HG02610 (cell line): ENCODE results near the gene PRRC2B.
A peak's percentile ranks its signal among the peaks of the same experiment; 100 is the strongest.
"Not testable (repeated sequence)": the region's sequence is repeated elsewhere in the genome, so short reads cannot be mapped to it uniquely, and the experiment has no call there.

ENCODE experiments used
- ATAC-seq: cut with Tn5 transposase; IDR thresholded peaks from one replicate; pipeline ENCODE4 v1.9.1; 2021; ENCODE audit warnings: mild to moderate bottlenecking, moderate library complexity; ENCODE audit not compliant: unreplicated experiment

The PRRC2B gene

DNA sequence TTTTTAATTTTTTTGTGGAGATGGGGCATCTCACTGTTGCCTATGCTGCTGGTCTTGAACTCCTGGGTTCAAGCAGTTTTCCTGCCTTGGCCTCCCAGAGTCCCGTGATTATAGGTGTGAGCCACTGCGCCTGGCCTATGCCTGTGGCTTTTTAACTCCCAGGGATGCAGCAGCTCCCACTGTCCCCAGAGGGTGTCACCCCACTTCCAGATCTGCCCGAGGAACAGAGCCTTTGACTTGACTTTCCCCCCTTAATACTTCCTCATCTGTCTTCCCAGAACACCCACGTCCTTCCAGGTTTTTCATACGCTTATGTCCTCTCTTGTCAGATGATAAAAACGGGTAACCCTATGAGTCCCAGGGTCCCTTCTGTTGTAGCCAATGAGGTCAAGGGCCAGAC, 7.6 kb upstream of the PRRC2B start:
- no peak for ATAC-seq

- ATAC-seq, result no peak
Observed at GRCh38 chr9:131387394-131387793, 6.5 kb upstream of the PRRC2B start.

DNA sequence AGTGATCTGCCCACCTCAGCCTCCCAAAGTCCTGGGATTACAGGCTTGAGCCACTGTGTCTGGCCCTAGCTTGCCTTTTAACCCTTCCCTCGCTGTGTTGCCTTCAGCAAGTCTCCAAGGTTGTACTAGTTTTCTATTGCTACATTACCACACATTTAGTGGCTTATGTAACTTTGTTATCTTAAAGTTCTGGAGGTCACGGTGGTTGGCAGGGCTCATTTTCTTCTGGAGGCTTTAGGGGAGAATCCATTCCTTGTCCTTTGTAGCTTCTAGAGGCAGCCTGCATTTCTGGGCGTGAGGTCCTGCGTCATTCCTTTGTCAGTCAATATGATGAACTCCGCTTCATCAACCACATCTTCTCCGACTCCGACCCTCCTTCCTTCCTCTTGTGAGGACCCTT, 2.9 kb upstream of the PRRC2B start:
- no peak for ATAC-seq

DNA sequence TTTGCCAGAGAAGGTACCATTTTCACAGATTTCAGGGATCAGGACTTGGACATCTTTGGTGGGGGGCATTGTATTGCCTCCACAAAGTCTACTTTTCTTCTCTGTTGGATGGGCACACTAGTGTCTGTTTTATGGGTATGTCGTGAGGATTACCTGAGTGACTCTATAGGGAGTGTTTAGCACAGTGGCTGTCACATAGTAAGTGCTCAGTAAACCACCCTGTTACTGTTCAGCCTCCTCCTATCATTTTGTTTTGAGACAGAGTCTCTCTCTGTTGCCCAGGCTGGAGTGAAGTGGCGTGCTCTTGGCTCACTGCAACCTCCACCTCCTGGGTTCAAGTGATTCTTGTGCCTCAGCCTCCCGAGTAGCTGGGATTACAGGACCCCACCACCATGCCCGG, 2.4 kb upstream of the PRRC2B start:
- ATAC-seq, result no peak

- ATAC-seq, result peak; percentile 35
Observed at GRCh38 chr9:131394464-131395156, 724 bp downstream of the PRRC2B start.

GRCh38 chr9:131395157-131396098, 1.5 kb downstream of the PRRC2B start:
- no peak for ATAC-seq

DNA sequence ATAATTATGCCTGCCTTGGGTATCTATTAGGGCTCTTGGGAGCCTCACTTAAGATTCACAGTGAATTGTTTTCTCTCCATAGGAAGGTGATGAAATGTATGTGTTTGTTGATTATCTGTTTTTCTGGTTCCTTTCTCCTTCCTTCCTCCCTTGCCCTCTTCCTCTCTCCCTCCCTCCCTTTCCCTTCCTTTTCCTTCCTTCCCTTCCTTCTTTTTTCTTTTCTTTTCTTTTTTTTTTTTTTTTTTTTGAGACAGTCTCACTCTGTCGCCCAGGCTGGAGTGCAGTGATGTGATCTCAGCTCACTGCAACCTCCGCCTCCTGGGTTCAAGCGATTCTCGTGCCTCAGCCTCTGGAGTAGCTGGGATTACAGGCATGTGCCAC, 2.2 kb downstream of the PRRC2B start:
- not testable (repeated sequence) for ATAC-seq

GRCh38 chr9:131396626-131397025, 2.7 kb downstream of the PRRC2B start:
- no peak for ATAC-seq

GRCh38 chr9:131397100-131397790, 3.4 kb downstream of the PRRC2B start:
- no peak for ATAC-seq

DNA sequence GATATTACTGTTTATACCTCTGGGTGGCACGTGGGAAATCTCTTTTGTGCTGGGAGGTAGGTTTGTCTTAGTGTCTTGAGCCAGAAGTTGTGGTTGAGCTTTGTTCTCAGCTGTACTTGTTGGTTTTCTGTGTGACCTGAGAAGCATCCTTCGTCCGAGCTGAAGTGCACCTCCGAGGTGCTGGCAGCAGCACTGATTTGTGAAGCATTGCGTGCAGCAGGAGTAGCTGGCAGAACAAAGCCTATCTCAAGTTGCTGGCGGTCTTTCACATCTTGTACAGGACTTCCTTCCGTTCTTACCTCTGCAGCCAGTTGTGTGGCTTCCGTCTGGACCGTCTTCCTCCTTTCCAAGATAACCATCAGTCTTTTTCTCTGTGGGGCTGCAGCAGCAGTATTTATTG, 4.3 kb downstream of the PRRC2B start:
- no peak for ATAC-seq

DNA sequence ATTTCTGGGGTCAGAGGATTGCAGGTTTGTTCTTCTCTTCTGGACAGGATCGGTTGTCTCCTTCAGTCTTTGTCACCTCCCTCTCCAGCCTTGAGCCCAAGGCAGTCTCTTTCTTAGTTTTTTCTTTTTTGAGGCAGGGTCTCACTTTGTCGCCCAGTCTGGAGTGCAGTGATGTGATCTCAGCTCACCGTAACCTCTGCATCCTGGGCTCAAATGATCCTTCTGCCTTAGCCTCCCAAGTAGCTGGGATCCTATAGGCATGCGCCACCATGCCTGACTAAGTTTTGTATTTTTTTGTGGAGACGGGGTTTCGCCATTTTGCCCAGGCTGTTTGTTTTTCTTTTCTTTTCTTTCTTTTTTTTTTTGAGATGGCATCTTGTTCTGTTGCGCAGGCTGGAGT, 6.1 kb downstream of the PRRC2B start:
- ATAC-seq, result no peak

DNA sequence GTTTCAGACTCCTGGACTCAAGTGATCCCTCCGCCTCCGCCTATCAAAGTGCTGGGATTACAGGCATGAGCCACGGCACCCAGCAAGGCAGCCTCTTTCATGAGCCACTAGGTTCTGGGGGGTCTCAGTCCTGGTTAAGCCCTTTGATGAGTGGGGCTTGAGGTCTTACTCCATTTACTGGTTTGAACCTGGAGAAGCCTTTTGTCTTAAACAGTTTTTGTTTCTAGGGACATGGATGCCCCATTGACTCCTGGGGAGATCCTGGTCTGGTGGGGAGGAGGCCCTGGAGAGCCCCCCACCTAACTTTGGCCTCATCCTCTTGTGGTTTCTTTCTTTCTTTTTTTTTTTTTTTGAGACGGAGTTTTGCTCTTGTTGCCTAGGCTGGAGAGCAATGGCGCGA, 6.7 kb downstream of the PRRC2B start:
- ATAC-seq, result no peak

DNA sequence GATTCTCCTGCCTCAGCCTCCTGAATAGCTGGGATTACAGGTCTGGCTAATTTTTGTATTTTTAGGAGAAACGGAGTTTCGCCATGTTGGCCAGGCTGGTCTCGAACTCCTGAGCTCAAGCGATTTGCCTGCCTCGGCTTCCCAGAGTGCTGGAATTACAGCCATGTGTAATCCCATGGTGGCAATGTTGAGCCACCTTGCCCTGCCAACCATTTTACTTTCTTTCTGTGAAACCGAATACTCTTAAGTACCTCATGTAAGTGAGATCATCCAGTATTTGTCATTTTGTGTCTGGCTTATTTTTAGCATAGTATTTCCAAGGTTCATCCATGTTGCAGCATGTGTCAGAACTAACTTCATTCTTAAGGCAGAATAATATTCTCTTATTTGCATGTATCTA, 8.2 kb downstream of the PRRC2B start:
- ATAC-seq, result no peak

- ATAC-seq, result no peak
Observed at GRCh38 chr9:131402738-131403492, 9.0 kb downstream of the PRRC2B start.

- no peak for ATAC-seq
Observed at GRCh38 chr9:131403493-131403773, 9.5 kb downstream of the PRRC2B start.

GRCh38 chr9:131404581-131404980, 10.7 kb downstream of the PRRC2B start:
- no peak for ATAC-seq

GRCh38 chr9:131404987-131405386, 11.1 kb downstream of the PRRC2B start:
- no peak for ATAC-seq

- ATAC-seq, result no peak
Observed at GRCh38 chr9:131405428-131405827, 11.5 kb downstream of the PRRC2B start.

- no peak for ATAC-seq
Observed at GRCh38 chr9:131405858-131406537, 12.1 kb downstream of the PRRC2B start.

- ATAC-seq, result no peak
Observed at GRCh38 chr9:131406563-131407436, 12.9 kb downstream of the PRRC2B start.
